Parathyroid adenoma (tissue), 2 donors: ENCODE measurements around the gene SEPTIN8.
A peak's percentile ranks its signal among the peaks of the same experiment; 100 is the strongest.

ENCODE experiments used
- H2AFZ ChIP-seq: fragments of 300-600 bp; sonication (generic); one replicate; pipeline ENCODE4 v1.7.0; 2017; ENCODE audit warnings: antibody characterized with exemption, mild to moderate bottlenecking
- H3K27ac ChIP-seq: fragments of 300-600 bp; sonication (generic); one replicate; pipeline ENCODE4 v1.7.0; 2017
- H3K27me3 ChIP-seq: fragments of 300-600 bp; sonication (generic); one replicate; pipeline ENCODE4 v1.7.0; 2017; ENCODE audit warnings: low read length; ENCODE audit not compliant: control insufficient read depth, insufficient read depth
- H3K36me3 ChIP-seq: fragments of 300-600 bp; sonication (generic); one replicate; pipeline ENCODE4 v1.7.0; 2017; ENCODE audit warnings: low read length; ENCODE audit not compliant: control insufficient read depth, insufficient read depth
- H3K4me1 ChIP-seq: fragments of 300-600 bp; sonication (generic); one replicate; pipeline ENCODE4 v1.7.0; 2017; ENCODE audit warnings: control low read depth
- H3K4me2 ChIP-seq: fragments of 300-600 bp; sonication (generic); one replicate; pipeline ENCODE4 v1.7.0; 2017; ENCODE audit warnings: low read length
- H3K4me3 ChIP-seq: fragments of 300-600 bp; sonication (generic); one replicate; pipeline ENCODE4 v1.7.0; 2017; ENCODE audit warnings: low read depth, low read length
- H3K79me2 ChIP-seq: fragments of 300-600 bp; sonication (generic); one replicate; pipeline ENCODE4 v1.7.0; 2017; ENCODE audit warnings: control low read depth
- H3K9ac ChIP-seq: fragments of 300-600 bp; sonication (generic); one replicate; pipeline ENCODE4 v1.7.0; 2017; ENCODE audit warnings: mild to moderate bottlenecking
- H3K9me3 ChIP-seq: fragments of 300-600 bp; sonication (generic); one replicate; pipeline ENCODE4 v1.7.0; 2017; ENCODE audit warnings: low read length; ENCODE audit not compliant: control insufficient read depth
- TF ChIP-seq, protein P1 (sequence below): fragments of 300-600 bp; sonication (generic); IDR thresholded peaks from one replicate; pipeline ENCODE4 v1.7.0; 2017; ENCODE audit warnings: antibody characterized with exemption, mild to moderate bottlenecking
- donor health status: primary hyperparathyroidism.

Gene SEPTIN8

DNA sequence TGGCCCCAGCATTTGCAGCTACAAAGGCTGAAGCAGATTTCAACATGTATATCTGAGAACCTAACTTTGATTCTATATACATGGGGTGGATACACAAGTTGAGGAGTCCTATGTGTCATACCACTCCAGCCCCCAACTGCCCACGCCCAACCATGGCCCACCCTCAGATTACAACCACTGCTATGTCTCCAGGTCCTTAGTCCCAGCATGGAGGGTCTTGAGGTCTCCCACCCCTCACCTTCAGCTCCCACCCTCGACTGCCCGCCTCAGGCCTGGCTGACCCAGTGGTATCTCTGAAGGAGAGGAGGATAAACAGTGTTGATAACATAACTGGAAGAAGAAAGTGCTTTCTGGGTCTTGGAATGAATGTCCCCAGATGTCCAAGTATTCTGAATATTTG, 44.3 kb upstream of the SEPTIN8 start:
- H3K4me3 ChIP-seq = no peak overlapping the region
- no peaks in the 10 kb centered on the region for H3K4me1 ChIP-seq
- H3K4me2 ChIP-seq = no peak overlapping the region
- TF ChIP-seq, protein P1, sequence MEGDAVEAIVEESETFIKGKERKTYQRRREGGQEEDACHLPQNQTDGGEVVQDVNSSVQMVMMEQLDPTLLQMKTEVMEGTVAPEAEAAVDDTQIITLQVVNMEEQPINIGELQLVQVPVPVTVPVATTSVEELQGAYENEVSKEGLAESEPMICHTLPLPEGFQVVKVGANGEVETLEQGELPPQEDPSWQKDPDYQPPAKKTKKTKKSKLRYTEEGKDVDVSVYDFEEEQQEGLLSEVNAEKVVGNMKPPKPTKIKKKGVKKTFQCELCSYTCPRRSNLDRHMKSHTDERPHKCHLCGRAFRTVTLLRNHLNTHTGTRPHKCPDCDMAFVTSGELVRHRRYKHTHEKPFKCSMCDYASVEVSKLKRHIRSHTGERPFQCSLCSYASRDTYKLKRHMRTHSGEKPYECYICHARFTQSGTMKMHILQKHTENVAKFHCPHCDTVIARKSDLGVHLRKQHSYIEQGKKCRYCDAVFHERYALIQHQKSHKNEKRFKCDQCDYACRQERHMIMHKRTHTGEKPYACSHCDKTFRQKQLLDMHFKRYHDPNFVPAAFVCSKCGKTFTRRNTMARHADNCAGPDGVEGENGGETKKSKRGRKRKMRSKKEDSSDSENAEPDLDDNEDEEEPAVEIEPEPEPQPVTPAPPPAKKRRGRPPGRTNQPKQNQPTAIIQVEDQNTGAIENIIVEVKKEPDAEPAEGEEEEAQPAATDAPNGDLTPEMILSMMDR = no peak
- H3K9me3 ChIP-seq = no peaks in the 10 kb centered on the region
- no peaks in the 10 kb centered on the region for H3K27me3 ChIP-seq
- no peak overlapping the region for H3K9ac ChIP-seq
- H2AFZ ChIP-seq = no peak overlapping the region
- no peaks in the 10 kb centered on the region for H3K79me2 ChIP-seq
- no peak overlapping the region for H3K27ac ChIP-seq
- H3K36me3 ChIP-seq = no peaks in the 10 kb centered on the region

DNA sequence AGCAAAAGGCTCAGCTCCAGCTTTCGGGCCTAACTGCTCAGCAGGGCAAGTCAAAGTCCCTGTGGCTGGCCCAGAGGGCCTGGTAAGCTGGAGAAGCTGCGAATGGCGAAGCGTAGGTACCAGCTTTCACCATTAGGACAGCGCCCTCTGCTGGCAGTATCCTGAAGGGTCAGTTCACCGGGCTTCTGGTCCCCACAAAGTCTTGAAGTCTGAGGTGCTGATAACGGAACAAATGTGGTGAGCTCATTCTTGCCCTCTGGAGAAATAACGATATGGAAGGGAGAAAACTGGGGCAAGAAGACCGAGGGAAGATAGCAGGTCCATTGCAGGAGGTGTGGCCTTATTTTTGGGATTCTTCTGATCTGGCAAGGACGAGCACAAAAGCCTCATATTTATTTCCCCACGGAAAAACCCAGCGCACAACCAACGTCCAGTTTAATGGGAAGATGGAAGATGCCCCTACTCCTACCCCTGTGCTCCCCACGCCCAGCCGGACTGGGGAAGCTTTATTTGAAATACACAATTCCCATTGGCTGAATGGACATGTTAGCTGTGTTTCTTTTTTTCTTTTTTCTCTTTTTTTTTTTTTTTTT, 43.2 kb upstream of the SEPTIN8 start:
- TF ChIP-seq, protein P1 = peak; percentile 90
- Histone ChIP-seq H3K9ac (no peak overlapping the region), H3K4me2 (no peak overlapping the region), H3K4me1 (no peaks in the 10 kb centered on the region), H3K36me3 (no peaks in the 10 kb centered on the region), H3K27ac (no peak overlapping the region), H3K27me3 (no peaks in the 10 kb centered on the region), H2AFZ (peak overlapping the region; percentile 43), H3K9me3 (no peaks in the 10 kb centered on the region), H3K4me3 (no peak overlapping the region), H3K79me2 (no peaks in the 10 kb centered on the region)

DNA sequence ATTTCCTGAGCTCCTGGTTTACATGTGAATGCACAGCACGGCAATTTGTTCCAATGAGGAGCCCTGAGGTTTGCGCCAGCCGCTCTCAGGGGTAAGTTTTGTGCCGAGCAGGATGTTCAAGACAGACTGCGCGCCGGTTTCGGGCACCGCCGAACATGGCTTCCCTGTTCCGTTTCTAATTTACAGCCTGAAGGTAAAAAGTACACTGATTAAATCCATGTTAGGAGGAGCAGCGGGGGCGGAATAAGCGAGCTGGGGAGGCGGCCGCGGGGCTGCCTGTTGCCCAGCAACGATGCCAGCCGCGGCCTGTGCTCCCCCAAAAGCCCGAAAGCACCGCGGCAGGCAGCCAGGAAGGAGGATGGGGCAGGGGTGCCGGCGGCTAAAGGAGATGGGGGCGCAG, 42.4 kb upstream of the SEPTIN8 start:
- no peaks in the 10 kb centered on the region for H3K36me3 ChIP-seq
- no peak overlapping the region for H3K4me2 ChIP-seq
- H2AFZ ChIP-seq = no peak overlapping the region
- no peak overlapping the region for H3K27ac ChIP-seq
- TF ChIP-seq, protein P1 = no peak
- H3K9me3 ChIP-seq = no peaks in the 10 kb centered on the region
- no peak overlapping the region for H3K9ac ChIP-seq
- H3K79me2 ChIP-seq = no peaks in the 10 kb centered on the region
- no peak overlapping the region for H3K4me3 ChIP-seq
- no peaks in the 10 kb centered on the region for H3K4me1 ChIP-seq
- no peaks in the 10 kb centered on the region for H3K27me3 ChIP-seq

DNA sequence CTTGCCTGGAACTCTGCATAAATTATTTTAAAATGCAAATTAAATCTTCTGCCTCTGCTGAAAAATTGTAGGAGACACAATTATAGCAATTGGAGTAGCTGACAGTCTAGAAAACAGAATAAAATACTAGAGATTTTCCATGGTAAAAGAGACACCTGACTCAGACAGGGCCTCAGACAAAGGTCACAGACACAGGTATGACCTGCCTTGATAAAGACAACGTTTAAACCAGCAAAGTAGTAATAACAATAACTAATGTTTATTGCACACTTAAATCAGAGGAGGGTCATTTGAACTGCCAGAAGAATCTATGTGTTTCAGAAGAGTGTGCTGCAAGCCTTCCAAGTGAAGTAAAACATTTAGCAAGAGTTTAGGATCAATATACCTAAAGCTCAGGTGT, 40.0 kb upstream of the SEPTIN8 start:
- Histone ChIP-seq H2AFZ (peak overlapping the region; percentile 0), H3K4me3 (no peak overlapping the region), H3K4me2 (no peak overlapping the region), H3K36me3 (no peaks in the 10 kb centered on the region), H3K9me3 (no peaks in the 10 kb centered on the region), H3K27ac (no peak overlapping the region), H3K4me1 (no peaks in the 10 kb centered on the region), H3K27me3 (no peaks in the 10 kb centered on the region), H3K79me2 (no peaks in the 10 kb centered on the region), H3K9ac (no peak overlapping the region)
- TF ChIP-seq, protein P1 = no peak

DNA sequence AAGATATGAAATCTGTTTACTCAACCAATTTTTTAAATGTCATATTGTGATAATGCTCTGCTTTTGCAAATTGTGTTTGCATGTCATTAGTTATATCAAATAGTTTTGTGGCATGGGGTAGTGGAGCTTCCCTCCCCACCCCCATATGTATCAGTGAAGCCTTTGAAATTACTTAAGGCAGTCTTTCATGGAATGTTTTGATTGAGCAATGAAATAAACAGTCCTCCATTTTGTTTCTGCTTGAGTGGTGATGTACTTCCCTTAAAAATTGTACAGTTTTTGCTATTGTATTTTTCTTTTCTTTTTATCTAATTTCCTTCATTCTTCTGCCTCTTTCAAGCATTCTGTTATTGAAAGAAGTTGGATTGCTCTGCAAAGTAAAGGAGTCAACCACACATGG, 39.5 kb upstream of the SEPTIN8 start:
- Histone ChIP-seq H3K4me2 (no peak overlapping the region), H3K27me3 (no peaks in the 10 kb centered on the region), H3K9ac (no peak overlapping the region), H3K79me2 (no peaks in the 10 kb centered on the region), H3K4me1 (no peaks in the 10 kb centered on the region), H3K36me3 (no peaks in the 10 kb centered on the region), H3K4me3 (no peak overlapping the region), H3K27ac (no peak overlapping the region), H3K9me3 (no peaks in the 10 kb centered on the region), H2AFZ (peak overlapping the region; percentile 0)
- TF ChIP-seq, protein P1 = no peak
